GM21360 (cell line): Measurements from ENCODE around the gene PLEKHH1.
A peak's percentile ranks its signal among the peaks of the same experiment; 100 is the strongest.
"Not testable (repeated sequence)": the region's sequence is repeated elsewhere in the genome, so short reads cannot be mapped to it uniquely, and the experiment has no call there.

Experiments used
- ATAC-seq: cut with Tn5 transposase; IDR thresholded peaks from one replicate; pipeline ENCODE4 v1.9.1; 2021; ENCODE audit warnings: mild to moderate bottlenecking, moderate library complexity; ENCODE audit not compliant: unreplicated experiment

Gene PLEKHH1

DNA sequence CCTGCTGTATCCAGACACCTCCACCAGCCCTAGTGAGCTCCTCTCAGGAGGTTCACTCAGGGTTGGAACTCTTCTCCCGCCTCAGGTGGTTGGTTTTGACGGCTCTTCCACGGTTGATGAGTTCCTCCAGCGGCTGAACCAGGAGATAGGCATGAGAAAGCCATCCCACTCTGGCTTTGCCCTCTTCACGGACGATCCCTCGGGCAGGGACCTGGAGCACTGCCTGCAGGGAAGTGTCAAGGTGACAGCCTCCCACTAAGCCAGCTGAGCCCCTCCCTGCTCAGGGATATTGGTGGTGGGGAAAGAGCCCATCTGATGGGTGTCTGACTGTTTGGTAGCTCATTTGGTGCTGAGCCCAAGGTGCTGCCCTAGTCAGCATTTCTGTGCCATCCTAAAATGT lies 46.5 kb downstream of the PLEKHH1 start:
- ATAC-seq, result no peak

DNA sequence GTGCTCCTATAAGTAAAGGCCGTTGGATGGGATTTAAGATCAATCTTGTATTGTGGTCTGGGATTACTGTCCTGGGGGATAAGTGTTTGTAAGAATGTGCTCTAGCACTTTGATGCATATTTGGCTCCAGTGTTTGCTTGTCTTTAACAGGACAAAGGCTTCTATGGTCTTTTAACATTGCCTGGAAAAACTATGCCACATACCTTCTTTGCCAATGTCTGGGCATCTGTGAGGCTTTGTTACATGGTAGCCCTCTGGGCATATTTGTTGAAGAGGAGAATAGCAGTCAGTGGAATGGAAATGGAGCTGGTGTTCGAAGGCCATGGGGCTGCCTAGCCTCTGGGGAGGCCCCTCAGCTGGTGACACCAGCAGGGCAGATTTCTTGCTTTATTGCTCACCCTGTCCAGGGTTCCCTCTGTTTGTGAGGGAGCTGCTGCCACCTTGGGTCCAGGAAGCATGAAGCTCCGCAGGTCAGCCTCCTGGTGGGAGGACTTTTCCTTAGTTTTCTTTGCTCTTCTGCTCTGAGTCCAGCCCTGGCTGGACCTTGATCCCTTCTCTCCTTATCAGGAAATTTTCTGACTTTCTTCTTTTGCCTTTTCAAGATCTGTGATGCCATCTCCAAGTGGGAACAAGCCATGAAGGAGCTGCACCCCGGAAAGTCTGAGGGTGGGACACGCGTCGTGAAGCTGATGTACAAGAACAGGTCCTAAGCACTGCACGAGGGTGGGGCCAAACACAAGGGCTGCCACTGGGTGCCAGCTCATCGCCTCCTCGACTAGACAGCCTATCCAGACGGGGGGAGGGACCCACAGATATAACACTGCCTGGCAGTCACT lies 47.5 kb downstream of the PLEKHH1 start:
- no peak for ATAC-seq

DNA sequence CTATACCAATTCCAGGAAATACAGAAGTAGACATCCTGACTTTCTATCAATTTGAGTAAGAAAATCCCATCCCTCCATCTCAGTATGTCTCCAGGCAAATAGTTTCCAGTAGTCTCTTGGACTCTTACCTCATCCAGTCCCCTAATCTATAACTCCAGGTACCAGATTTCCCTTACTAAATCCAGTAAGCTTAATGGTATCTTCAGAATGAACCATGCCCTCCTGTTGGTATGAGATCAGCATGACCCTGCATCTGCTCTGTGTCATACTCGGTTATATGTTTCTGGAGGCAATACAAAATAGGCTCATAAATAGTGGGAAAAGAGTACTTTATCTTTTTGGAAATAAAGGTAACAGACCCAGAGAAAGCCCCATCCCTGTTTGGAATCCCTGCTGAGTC lies 48.6 kb downstream of the PLEKHH1 start:
- no peak for ATAC-seq

GRCh38 chr14:67582061-67582460 lies 49.0 kb downstream of the PLEKHH1 start:
- ATAC-seq, result no peak

GRCh38 chr14:67583711-67584644 lies 50.9 kb downstream of the PLEKHH1 start:
- no peak for ATAC-seq

DNA sequence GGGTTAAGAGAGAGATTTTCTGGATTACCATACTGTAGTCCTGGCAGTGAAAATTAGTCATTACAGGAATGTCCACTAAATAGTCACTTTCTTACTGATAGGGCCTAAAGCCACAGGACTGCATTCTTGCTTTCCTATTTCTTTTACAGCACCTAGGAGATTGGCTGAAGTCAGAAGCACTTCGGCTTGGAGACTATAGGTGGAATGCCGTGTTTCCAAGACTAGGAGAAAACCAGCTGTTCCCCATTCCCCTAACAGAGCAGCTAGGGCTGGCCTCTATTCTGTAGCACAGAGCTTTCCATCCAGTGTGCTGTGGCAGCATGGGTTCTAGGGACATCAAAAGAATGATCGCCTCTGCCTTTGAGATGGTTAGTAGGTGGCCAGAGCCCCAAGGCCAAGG lies 51.9 kb downstream of the PLEKHH1 start:
- no peak for ATAC-seq

GRCh38 chr14:67586369-67586768 lies 53.3 kb downstream of the PLEKHH1 start:
- ATAC-seq, result no peak

DNA sequence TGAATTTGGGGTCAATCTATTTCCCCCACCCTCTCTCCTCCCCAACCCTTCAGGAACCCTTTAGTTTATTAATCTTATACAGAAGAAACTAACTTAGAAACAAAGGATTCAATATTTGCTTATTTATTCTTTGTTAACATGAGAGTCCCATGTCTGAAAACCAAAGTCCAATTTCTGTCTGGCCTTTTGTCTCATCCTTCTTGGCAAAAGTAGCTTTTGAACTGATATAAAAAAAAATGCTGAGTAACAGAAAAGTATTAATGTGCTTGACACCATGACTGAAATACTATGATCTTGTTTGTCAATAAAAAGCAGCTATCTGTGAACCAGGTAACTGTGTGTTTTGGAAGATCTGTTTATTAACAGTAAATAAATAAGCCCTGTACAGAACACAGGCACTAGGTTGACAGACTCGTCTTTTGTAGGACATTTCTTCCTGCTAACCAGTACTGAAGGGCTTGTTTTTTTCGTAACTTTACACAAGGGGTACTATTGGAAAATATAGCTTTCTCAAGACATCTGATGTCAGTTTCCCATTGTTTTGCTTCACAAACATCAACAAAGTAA lies 56.2 kb downstream of the PLEKHH1 start:
- no peak for ATAC-seq

GRCh38 chr14:67593650-67594049 lies 60.6 kb downstream of the PLEKHH1 start:
- not testable (repeated sequence) for ATAC-seq

- ATAC-seq, result no peak
Measured at GRCh38 chr14:67595392-67595791, 62.3 kb downstream of the PLEKHH1 start.

DNA sequence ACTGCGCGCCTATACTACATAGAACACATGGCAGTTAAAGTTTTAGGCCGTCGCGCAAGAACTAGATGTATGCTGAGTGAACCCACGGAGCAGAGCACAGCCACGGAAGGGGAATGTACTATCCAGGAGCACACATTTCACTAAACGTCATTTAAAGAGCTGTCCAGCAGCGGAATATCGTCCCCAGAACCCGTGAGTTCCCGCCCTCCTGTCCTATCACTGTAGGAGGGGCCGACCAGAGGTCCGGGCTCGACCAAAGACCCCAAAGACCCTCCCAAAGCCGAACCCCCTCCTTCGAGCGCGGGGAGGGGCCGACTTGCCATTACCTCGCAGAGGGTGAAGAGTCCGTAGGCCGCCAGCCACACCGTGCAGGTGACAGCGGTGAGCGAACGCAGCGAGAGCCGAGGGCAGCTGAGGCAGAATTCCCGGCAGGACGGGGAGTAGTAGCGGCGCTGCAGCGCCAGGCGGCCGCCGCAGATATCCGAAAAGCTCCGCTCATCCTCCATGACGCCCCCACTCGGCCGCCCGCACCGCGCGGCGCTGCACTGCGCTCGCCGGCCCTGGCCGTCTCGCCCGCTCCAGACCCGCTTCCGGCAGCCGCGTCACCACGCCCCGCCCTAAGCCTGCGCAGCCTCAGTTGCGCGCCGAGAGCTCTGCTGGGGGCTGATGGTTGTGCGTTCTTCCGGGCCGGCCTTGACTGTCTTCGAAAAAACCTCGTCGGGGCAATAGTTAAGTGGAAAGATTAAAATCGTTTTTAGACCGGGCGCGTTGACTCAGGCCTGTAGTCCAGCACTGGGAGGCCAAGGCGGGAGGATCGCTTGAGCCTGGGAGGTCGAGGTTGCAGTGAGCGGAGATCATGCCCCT lies 66.8 kb downstream of the PLEKHH1 start, which contains the start of gene PIGH:
Gene PIGH (minus strand): TSS at position 571 of the 864 bp plus-strand sequence. CDS start 65 bp downstream, at position 506.
- ATAC-seq, result peak; percentile 95

GRCh38 chr14:67600562-67600974 lies 67.5 kb downstream of the PLEKHH1 start:
- ATAC-seq, result not testable (repeated sequence)

DNA sequence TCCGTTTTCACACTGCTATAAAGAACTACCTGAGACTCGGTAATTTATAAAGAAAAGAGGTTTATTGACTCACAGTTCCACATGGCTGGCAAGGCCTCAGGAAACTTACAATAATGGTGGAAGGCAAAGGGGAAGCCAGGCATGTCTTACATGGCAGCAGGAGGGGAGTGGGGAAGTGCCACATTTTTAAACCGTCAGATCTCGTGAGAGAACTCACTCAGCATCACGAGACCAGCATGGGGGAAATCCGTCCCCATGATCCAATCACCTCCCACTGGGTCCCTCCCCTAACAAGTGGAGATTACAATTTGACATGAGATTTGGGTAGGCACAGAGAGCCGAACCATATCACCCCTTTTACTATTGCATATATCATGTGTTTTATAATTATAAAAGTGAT lies 69.0 kb downstream of the PLEKHH1 start:
- no peak for ATAC-seq

GRCh38 chr14:67602995-67603545 lies 70.0 kb downstream of the PLEKHH1 start:
- ATAC-seq, result no peak

- no peak for ATAC-seq
Measured at GRCh38 chr14:67607646-67608045, 74.6 kb downstream of the PLEKHH1 start.

- ATAC-seq, result no peak
Measured at GRCh38 chr14:67609642-67610310, 76.7 kb downstream of the PLEKHH1 start.

DNA sequence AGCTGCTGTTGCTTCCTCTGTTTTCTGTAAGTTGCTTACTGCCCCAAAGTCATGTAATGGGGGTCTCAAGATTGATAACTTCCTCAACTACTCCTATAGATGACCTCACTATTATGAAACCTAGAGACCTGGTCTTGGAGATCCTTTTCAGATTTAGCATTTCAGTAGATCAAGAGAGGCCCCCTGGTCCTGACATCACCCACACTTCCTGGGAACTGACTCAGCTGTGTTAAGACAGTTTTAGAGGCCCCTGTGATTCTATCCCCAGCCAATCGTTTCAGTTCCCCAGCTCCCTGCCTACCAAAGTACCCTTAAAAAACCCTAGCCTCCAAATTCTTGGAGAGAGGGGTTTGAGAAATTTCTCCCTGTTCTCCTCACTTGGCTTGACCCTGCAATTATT lies 77.4 kb downstream of the PLEKHH1 start:
- no peak for ATAC-seq

GRCh38 chr14:67618617-67619063 lies 85.5 kb downstream of the PLEKHH1 start:
- ATAC-seq, result no peak

- peak; percentile 84 for ATAC-seq
Measured at GRCh38 chr14:67619446-67620216, 86.5 kb downstream of the PLEKHH1 start, which contains the start of gene ARG2. TSS of gene ARG2 (plus strand) at chr14:67619920. CDS start at chr14:67619978, 58 bp downstream.
